Ovary (tissue), 9 donors: ENCODE measurements around the gene ITGB6. TPM values are rescaled to one million over a fixed set of nuclear protein-coding genes. Genes with fewer than 3 reads are reported as not detected.

Experiments used
- DNase-seq, 5 donors: peaks; one replicate each; pipeline ENCODE4 v3.0.0-alpha.2; 2019 to 2020
- H3K27ac ChIP-seq, 2 donors: fragments of 200-600 bp; one replicate each; pipeline versions ENCODE4 v1.5.1 to v1.8.0; 2019 to 2022
- H3K27me3 ChIP-seq: fragments of 200-600 bp; one replicate; pipeline ENCODE4 v1.8.0; 2022
- H3K36me3 ChIP-seq: fragments of 200-600 bp; sonication (generic); one replicate; pipeline ENCODE4 v1.5.1; 2019
- H3K4me1 ChIP-seq: one replicate; pipeline ENCODE4 v1.8.1; 2013; ENCODE audit warnings: mild to moderate bottlenecking, moderate library complexity; ENCODE audit not compliant: insufficient read depth
- H3K4me3 ChIP-seq: fragments of 200-600 bp; sonication (generic); one replicate; pipeline ENCODE4 v1.5.1; 2017
- H3K9me3 ChIP-seq, 2 donors: fragments of 200-600 bp in 1 of 2; sonication (generic) in 1 of 2; one replicate each; pipeline versions ENCODE4 v1.5.1 to v1.8.1; 2013 to 2019; ENCODE audit warnings: mild to moderate bottlenecking in 1 of 2, moderate library complexity in 1 of 2
- EP300 ChIP-seq: sonication (generic); formaldehyde crosslinking; IDR thresholded peaks from one replicate; pipeline ENCODE4 v1.6.1; 2017; ENCODE audit warnings: antibody characterized with exemption
- POLR2A ChIP-seq: fragments of 450-650 bp; IDR thresholded peaks from one replicate; pipeline ENCODE4 v1.6.1; 2017; ENCODE audit warnings: antibody characterized with exemption, mild to moderate bottlenecking, moderate library complexity
- WGBS, 3 donors: extraction: QIAGEN DNeasy Blood & Tissue Kit in 1 of 3; methylation state at CpG; one replicate each; pipeline versions ENCODE4 v1.1.5 to v1.1.7; 2013 to 2017; 5-methylcytosine and 5-hydroxymethylcytosine counted together
- intact Hi-C, 4 donors: fragments of 100-400 bp; cut with DNase I; formaldehyde crosslinking; loops; one replicate each; pipeline versions ENCODE4 v1.11.0 to v1.15.1; 2022 to 2023
- polyA plus RNA-seq, 2 donors: library from polyadenylated mRNA; stranded (reverse); fragments of 200-250 nt in 1 of 2; fragments of 350-450 nt in 1 of 2; fragmentation: Illumina TruSeq in 1 of 2; extraction: RNeasy Lipid Tissue Mini Kit (QIAGEN cat#74804) in 1 of 2; gene quantifications; one replicate each; pipeline ENCODE4 v1.2.3, GENCODE V29; 2013 to 2014
- total RNA-seq, 7 donors: library from RNA; depleted of rRNA in 2 of 7; stranded (reverse); fragments of >200 nt in 2 of 7; fragmentation: NEBNext Ultra II Directional in 3 of 7; extraction: Animal tissue kit (Norgen Biotek cat#: 25700) in 3 of 7; gene quantifications; one replicate each; pipeline versions ENCODE4 v1.1.0 to v1.2.4, GENCODE V29; 2016 to 2023
- TF ChIP-seq, protein P1 (sequence below), 3 donors: fragments of 450-650 bp in 2 of 3; fragments of 200-600 bp in 1 of 3; IDR thresholded peaks; one replicate each; pipeline versions ENCODE4 v1.5.1 to v1.8.0; 2016 to 2022; ENCODE audit warnings: antibody characterized with exemption in 3 of 3, mild to moderate bottlenecking in 1 of 3
- donor health status: DM: no; HTN: no; CAD: no; lungs with moderate emphysema.
- donor health status: DM: no; HTN: no; CAD: no.
- donor health status: Bipolar disorder and iron deficiency.
- donor health status: DM: yes; HTN: yes; CAD: no.
- donor health status: DM: no; HTN: no; CAD: no.
- donor health status: DM: yes; HTN: yes; CAD: no.

ITGB6 gene
- total and polyA plus RNA-seq, 9 donors = 0.17 to 3.6 (median 0.36) TPM; not detected in 5

DNA sequence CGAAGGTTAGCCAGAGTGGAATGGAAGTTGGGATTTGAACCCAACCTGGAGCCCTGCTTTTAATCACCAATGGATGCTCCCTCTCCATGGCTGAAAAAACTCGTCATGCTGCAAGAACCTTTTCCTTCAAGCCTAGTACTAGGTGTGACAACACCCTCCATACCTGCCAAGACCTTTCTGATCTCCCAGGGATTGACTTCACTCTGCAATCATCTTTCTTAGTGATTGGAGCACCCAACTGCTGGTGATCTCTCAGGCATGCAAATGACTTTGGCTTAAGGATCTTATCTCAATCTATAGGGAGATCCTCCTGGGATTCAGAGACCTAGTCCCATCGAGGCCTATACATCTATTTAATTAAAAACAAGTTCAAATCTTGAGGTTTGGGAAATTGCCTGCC is 23.5 kb upstream of the ITGB6 start:
- intact Hi-C loops = no loop called here
- WGBS, 3 donors = 89 to 97% (median 92%) methylated on average over 3 of the region's 3 CpGs

DNA sequence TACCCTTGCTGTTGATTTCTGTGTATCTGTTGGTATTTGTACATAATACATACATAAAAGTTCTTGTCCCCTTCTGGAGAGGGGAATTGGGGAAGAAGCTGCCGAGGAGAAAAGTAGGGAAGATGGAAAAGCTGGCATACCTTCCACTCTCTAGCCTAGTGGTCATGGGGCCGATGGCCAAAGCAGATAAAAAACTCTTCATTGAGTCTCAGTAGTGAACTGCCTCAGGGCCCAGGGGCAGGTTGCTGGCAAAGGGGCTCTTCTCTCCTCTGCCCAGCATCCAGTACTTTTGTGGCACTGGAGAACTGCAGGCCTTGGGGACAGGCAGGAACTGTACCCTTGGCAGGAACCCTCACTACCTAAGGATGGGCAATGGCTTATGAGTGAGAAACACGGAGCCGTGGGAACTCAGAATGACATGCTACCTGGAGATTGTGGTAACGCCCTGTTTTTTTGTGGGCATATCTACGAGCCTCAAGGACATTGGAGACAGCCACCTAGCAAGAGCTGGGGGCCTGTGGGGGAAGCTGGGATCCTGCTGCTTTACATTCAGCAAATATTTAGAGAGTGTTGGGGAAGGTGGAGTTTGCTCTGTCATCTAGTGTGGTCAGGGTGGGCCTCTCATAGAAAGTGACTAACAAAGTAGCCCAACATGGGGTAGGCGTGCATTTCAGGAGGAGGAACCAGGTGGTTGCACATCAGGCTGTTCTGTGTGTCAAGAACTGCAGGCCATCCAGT is 22.6 kb upstream of the ITGB6 start:
- WGBS, 3 donors = 79 to 97% (median 89%) methylated on average over 7 of the region's 7 CpGs
- H3K9me3 ChIP-seq = no peaks in the 10 kb centered on the region
- no peak overlapping the region for H3K4me3 ChIP-seq
- H3K36me3 ChIP-seq = no peaks in the 10 kb centered on the region
- H3K27ac ChIP-seq = peak overlapping the region in 1 of 2 donors; percentile 74
- H3K4me1 ChIP-seq = peaks cover 11% of the 10 kb centered on the region
- no peaks in the 10 kb centered on the region for H3K27me3 ChIP-seq
- intact Hi-C loops = no loop called here
- DNase-seq = no peak
- TF ChIP-seq EP300 = no peak
- no peak for TF ChIP-seq POLR2A
- TF ChIP-seq, protein P1, sequence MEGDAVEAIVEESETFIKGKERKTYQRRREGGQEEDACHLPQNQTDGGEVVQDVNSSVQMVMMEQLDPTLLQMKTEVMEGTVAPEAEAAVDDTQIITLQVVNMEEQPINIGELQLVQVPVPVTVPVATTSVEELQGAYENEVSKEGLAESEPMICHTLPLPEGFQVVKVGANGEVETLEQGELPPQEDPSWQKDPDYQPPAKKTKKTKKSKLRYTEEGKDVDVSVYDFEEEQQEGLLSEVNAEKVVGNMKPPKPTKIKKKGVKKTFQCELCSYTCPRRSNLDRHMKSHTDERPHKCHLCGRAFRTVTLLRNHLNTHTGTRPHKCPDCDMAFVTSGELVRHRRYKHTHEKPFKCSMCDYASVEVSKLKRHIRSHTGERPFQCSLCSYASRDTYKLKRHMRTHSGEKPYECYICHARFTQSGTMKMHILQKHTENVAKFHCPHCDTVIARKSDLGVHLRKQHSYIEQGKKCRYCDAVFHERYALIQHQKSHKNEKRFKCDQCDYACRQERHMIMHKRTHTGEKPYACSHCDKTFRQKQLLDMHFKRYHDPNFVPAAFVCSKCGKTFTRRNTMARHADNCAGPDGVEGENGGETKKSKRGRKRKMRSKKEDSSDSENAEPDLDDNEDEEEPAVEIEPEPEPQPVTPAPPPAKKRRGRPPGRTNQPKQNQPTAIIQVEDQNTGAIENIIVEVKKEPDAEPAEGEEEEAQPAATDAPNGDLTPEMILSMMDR (IDR thresholded peaks at IDR 0.05) = no peak

More for the DNA sequence above, 23.5 kb upstream of the ITGB6 start:
- no peak for TF ChIP-seq EP300
- TF ChIP-seq POLR2A = no peak
- TF ChIP-seq, protein P1 (IDR thresholded peaks at IDR 0.05) = no peak
- H3K9me3 ChIP-seq = no peaks in the 10 kb centered on the region
- no peak overlapping the region for H3K4me3 ChIP-seq
- DNase-seq = no peak
- no peak overlapping the region for H3K27ac ChIP-seq
- H3K27me3 ChIP-seq = no peaks in the 10 kb centered on the region
- peaks cover 11% of the 10 kb centered on the region for H3K4me1 ChIP-seq
- no peaks in the 10 kb centered on the region for H3K36me3 ChIP-seq

DNA sequence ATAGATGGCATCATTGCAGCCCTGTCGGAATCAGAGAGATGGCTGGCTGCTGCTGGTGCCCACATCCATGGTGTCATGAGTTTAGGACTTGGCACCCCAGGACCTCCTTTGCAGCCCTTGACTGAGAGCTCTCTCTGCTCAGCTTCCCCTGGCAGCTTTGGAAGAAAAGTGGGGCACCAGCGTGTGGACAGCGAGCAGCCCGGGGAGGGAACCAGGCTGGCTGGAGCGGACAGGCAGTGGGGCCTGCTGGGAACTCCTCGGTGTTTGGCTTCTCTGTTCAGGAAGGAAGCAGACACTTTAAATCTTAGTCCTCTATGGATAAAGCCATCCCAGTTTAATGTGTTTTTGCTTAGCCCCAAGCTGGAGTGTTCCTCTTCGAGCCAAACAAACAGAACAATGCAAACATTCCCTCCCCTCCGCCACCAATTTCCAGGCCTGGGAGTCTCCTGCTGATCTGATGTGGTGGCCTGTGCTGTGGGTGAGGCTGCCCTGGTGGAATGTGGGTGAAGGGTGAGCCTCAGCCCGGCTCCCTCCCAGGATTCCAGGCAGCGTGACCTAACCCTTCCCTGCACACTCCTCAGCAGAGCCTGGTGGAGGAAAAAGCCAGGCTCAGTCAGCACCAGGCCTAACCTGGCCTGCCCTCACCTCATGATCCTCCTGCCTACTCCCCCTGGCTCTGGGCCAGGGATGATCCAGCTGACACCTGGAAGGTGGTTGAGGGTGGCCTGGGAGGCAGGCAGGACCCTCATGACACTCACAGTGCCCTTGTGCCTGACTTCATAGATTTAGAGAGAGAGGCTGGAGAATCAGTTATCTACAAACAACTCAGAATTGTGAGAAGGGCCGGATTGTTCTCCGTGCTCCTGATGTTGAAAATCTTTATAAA is 21.6 kb upstream of the ITGB6 start:
- peak; percentile 53 to 76 (median 61) for DNase-seq
- Histone ChIP-seq H3K4me1 (peaks cover 11% of the 10 kb centered on the region), H3K27me3 (no peaks in the 10 kb centered on the region), H3K4me3 (no peak overlapping the region), H3K27ac (peak overlapping the region in 1 of 2 donors; percentile 74), H3K9me3 (no peaks in the 10 kb centered on the region), H3K36me3 (no peaks in the 10 kb centered on the region)
- no peak for TF ChIP-seq POLR2A
- TF ChIP-seq, protein P1 (IDR thresholded peaks at IDR 0.05) = no peak
- no peak for TF ChIP-seq EP300
- intact Hi-C loops = no loop called here
- WGBS, 3 donors = 16 to 38% (median 27%) methylated on average over 9 to 12 of the region's 12 CpGs

DNA sequence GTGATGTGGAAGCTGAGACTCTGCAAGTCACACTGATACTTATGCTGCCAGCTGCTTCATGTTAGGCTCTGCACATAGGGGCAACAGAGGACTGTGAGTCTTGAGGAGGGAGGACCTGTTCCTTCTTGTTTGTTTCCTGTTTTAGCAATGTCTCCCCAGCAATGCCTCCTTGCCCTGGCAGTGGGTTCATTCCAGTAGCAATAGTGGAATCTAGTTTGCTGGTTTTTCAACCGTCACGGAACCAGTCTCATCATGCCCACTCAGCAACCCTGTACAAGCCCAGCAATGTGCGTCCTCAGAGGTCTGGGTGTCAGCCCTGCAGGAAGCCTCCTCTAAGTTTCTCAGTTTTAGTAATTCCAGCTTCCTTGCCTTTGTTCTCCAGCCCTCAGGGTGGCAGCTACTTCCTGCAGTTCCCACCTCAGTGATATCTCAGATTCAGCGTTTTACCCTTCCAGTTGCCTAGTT is 20.5 kb upstream of the ITGB6 start:
- Histone ChIP-seq H3K4me3 (no peak overlapping the region), H3K27ac (no peak overlapping the region), H3K27me3 (no peaks in the 10 kb centered on the region), H3K4me1 (peaks cover 8% of the 10 kb centered on the region), H3K9me3 (no peaks in the 10 kb centered on the region), H3K36me3 (no peaks in the 10 kb centered on the region)
- intact Hi-C loops = no loop called here
- no peak for DNase-seq
- TF ChIP-seq EP300 (no peak), POLR2A (no peak)
- TF ChIP-seq, protein P1 (IDR thresholded peaks at IDR 0.05) = no peak
- 59 to 81% (median 79%) methylated on average over 4 of the region's 4 CpGs for WGBS, 3 donors
